OCI-LY3 (cell line): ENCODE data around the gene SLC49A3.

Source experiments
- H2AFZ ChIP-seq: fragments of 200-600, 300-600 bp; shearing (Covaris generic); 2 replicates; pipeline ENCODE4 v1.6.0; 2014; ENCODE audit warnings: antibody characterized with exemption, low read depth, low read length
- H3K27ac ChIP-seq: fragments of 200-600, 300-600 bp; sonication (generic); 2 replicates; pipeline ENCODE4 v1.5.1; 2014; ENCODE audit warnings: mild to moderate bottlenecking, low read length, moderate library complexity, mixed read lengths
- H3K27me3 ChIP-seq: fragments of 200-600, 300-600 bp; sonication (generic); 2 replicates; pipeline ENCODE4 v1.6.1; 2014; ENCODE audit warnings: low read depth, low read length, mixed read lengths
- H3K36me3 ChIP-seq: fragments of 200-600, 300-600 bp; sonication (generic); replicated peaks from 2 replicates; pipeline ENCODE3; 2014; ENCODE audit warnings: low read depth, low read length, mixed read lengths
- H3K4me1 ChIP-seq: fragments of 300-600, 200-600 bp; sonication (generic); 2 replicates; pipeline ENCODE4 v1.6.1; 2014; ENCODE audit warnings: low read length, mixed read lengths
- H3K4me2 ChIP-seq: fragments of 200-600, 300-600 bp; sonication (generic); 2 replicates; pipeline ENCODE4 v1.6.1; 2014; ENCODE audit warnings: low read length, mixed read lengths
- H3K4me3 ChIP-seq: fragments of 300-600, 200-600 bp; sonication (generic); 2 replicates; pipeline ENCODE4 v1.5.1; 2014; ENCODE audit warnings: antibody characterized with exemption, mild to moderate bottlenecking, low read length, moderate library complexity
- H3K79me2 ChIP-seq: fragments of 300-600, 200-600 bp; shearing (Covaris generic); 2 replicates; pipeline ENCODE4 v1.6.1; 2014; ENCODE audit warnings: mild to moderate bottlenecking, low read length, mixed read lengths
- H3K9ac ChIP-seq: fragments of 300-600, 200-600 bp; shearing (Covaris generic); 2 replicates; pipeline ENCODE4 v1.6.0; 2014; ENCODE audit warnings: mild to moderate bottlenecking, low read length, moderate library complexity
- H3K9me3 ChIP-seq: fragments of 200-600, 300-600 bp; shearing (Covaris generic); 2 replicates; pipeline ENCODE4 v1.6.1; 2014; ENCODE audit warnings: low read length, mixed read lengths; ENCODE audit not compliant: insufficient read depth
- H4K20me1 ChIP-seq: fragments of 200-600, 300-600 bp; sonication (generic); 2 replicates; pipeline ENCODE4 v1.6.1; 2016; ENCODE audit warnings: low read length, mixed read lengths; ENCODE audit not compliant: insufficient read depth
- EZH2phosphoT487 ChIP-seq: fragments of 200-600 bp; shearing (Covaris generic); IDR thresholded peaks from 2 replicates; pipeline ENCODE4 v1.6.1; 2018; ENCODE audit warnings: antibody characterized with exemption, mixed run types, low read depth
- TF ChIP-seq, protein P1 (sequence below): fragments of 200-600, 300-600 bp; sonication (generic); IDR thresholded peaks from 2 replicates; pipeline ENCODE4 v1.5.1; 2014; ENCODE audit warnings: antibody characterized with exemption, low read length, low read depth

SLC49A3 gene

DNA sequence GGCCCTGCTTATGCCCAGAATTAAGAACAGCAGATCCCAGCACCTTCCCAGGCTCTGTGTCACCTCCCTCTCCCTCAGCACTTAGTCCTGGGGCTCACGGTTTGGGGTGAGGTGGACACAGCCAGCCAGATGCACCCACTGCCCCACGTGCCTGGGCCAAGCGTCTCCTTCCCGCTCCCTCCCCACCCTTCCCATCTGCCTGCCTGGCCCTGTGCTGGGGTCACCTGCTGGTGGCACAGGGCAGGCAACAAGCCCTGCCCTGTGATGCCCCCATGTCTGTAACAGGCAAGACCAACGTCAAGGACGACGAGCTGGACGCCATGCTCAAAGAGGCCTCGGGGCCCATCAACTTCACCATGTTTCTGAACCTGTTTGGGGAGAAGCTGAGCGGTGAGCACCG, 9.3 kb downstream of the SLC49A3 start:
- H3K4me2 ChIP-seq = no peak overlapping the region
- H3K4me3 ChIP-seq = no peak overlapping the region
- H2AFZ ChIP-seq = no peak overlapping the region
- no peak overlapping the region for H3K9ac ChIP-seq
- H3K36me3 ChIP-seq = no peaks in the 10 kb centered on the region
- no peaks in the 10 kb centered on the region for H3K27me3 ChIP-seq
- no peak overlapping the region for H3K27ac ChIP-seq
- no peaks in the 10 kb centered on the region for H3K9me3 ChIP-seq
- no peak for TF ChIP-seq EZH2phosphoT487
- TF ChIP-seq, protein P1, sequence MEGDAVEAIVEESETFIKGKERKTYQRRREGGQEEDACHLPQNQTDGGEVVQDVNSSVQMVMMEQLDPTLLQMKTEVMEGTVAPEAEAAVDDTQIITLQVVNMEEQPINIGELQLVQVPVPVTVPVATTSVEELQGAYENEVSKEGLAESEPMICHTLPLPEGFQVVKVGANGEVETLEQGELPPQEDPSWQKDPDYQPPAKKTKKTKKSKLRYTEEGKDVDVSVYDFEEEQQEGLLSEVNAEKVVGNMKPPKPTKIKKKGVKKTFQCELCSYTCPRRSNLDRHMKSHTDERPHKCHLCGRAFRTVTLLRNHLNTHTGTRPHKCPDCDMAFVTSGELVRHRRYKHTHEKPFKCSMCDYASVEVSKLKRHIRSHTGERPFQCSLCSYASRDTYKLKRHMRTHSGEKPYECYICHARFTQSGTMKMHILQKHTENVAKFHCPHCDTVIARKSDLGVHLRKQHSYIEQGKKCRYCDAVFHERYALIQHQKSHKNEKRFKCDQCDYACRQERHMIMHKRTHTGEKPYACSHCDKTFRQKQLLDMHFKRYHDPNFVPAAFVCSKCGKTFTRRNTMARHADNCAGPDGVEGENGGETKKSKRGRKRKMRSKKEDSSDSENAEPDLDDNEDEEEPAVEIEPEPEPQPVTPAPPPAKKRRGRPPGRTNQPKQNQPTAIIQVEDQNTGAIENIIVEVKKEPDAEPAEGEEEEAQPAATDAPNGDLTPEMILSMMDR = no peak
- H3K4me1 ChIP-seq = peaks cover 35% of the 10 kb centered on the region
- H3K79me2 ChIP-seq = peaks cover 11% of the 10 kb centered on the region
- H4K20me1 ChIP-seq = no peaks in the 10 kb centered on the region

DNA sequence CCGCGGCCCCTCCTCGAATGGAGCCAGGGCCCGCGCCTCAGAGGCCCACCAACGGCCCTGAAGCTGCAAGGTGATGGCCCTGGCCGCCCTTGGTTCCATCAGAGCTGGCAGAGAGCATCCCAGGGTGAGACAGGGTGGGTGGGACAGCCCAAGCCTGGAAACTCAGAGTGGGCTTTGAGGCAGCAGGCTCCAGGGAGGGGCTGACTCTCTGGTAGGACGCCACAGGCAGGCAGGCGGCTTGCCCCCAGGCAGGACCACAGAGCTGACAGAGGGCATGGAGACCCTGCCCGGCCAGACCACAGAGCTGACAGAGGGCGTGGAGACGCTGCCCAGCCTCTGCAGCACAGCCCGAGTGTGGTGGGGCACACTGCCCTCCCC, 9.9 kb downstream of the SLC49A3 start:
- Histone ChIP-seq H3K27me3 (no peaks in the 10 kb centered on the region), H3K4me1 (peaks cover 35% of the 10 kb centered on the region), H2AFZ (no peak overlapping the region), H3K4me3 (no peak overlapping the region), H3K27ac (no peak overlapping the region), H3K36me3 (no peaks in the 10 kb centered on the region), H3K79me2 (peaks cover 14% of the 10 kb centered on the region), H3K4me2 (no peak overlapping the region), H3K9me3 (no peaks in the 10 kb centered on the region), H3K9ac (no peak overlapping the region), H4K20me1 (no peaks in the 10 kb centered on the region)
- TF ChIP-seq EZH2phosphoT487 = no peak
- TF ChIP-seq, protein P1 = no peak

DNA sequence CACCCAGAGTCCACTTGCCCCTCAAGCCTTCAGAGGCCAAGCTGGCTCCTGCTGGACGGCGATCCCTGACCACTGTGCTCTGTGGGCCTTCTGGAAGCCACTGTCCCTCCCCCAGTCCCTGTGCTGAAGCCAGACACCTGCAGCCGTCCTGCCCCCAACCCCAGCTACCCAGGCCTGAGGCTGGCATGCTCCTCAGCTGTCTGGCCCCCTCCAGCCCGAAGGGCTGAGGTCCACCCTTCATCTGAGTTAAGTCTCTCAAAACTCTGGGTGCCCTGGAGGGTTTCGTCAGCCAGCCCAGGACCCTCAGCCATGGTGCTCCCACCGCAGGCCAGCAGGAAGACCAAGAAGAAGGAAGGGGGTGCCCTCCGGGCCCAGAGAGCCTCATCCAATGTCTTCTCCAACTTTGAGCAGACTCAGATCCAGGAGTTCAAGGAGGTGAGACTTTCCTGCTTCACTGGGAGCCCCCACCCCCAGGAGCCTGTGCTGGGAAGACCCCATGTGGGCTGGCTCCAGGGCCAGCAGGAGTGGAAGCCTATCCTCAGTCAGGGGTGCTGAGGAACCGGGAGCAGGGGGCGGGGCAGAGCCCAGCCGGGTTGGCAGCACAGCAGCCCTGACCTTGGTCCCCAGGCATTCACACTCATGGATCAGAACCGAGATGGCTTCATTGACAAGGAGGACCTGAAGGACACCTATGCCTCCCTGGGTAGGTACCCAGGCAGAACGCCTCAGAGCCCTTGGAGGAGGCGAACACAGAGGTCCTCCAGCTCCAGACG, 10.4 kb downstream of the SLC49A3 start:
- H3K27ac ChIP-seq = no peak overlapping the region
- H3K4me3 ChIP-seq = no peak overlapping the region
- peak overlapping the region; percentile 91 for H3K4me2 ChIP-seq
- peaks cover 35% of the 10 kb centered on the region for H3K4me1 ChIP-seq
- TF ChIP-seq, protein P1 = no peak
- TF ChIP-seq EZH2phosphoT487 = no peak
- no peaks in the 10 kb centered on the region for H4K20me1 ChIP-seq
- H3K9ac ChIP-seq = no peak overlapping the region
- H3K9me3 ChIP-seq = no peaks in the 10 kb centered on the region
- H3K27me3 ChIP-seq = no peaks in the 10 kb centered on the region
- no peaks in the 10 kb centered on the region for H3K36me3 ChIP-seq
- H2AFZ ChIP-seq = no peak overlapping the region
- H3K79me2 ChIP-seq = peaks cover 17% of the 10 kb centered on the region

GRCh38 chr4:677431-678293, 11.3 kb downstream of the SLC49A3 start:
- Histone ChIP-seq H3K9ac (no peak overlapping the region), H2AFZ (no peak overlapping the region), H3K4me1 (peaks cover 40% of the 10 kb centered on the region), H3K79me2 (peaks cover 26% of the 10 kb centered on the region), H3K9me3 (no peaks in the 10 kb centered on the region), H3K27me3 (no peaks in the 10 kb centered on the region), H4K20me1 (no peaks in the 10 kb centered on the region), H3K4me2 (peak overlapping the region; percentile 91), H3K4me3 (no peak overlapping the region), H3K27ac (peak overlapping the region; percentile 84; the same call in 1 of the 2 replicates), H3K36me3 (no peaks in the 10 kb centered on the region)
- TF ChIP-seq EZH2phosphoT487 = no peak
- TF ChIP-seq, protein P1 = no peak
